HepG2 (cell line): ENCODE measurements around the gene NCBP1. TPM values are rescaled to one million over a fixed set of nuclear protein-coding genes. Genes with fewer than 3 reads are reported as not detected.

Source experiments
- ARHGAP35 ChIP-seq: sonication (generic); formaldehyde crosslinking; IDR thresholded peaks from 2 replicates; pipeline ENCODE4 v1.9.0; 2022; ENCODE audit warnings: mild to moderate bottlenecking, inconsistent platforms, moderate library complexity, missing genetic modification reagents, borderline replicate concordance
- DPF2 ChIP-seq: sonication (generic); formaldehyde crosslinking; IDR thresholded peaks from 2 replicates; pipeline ENCODE4 v1.4.0; 2020; ENCODE audit warnings: mild to moderate bottlenecking, low read depth, missing genetic modification reagents, borderline replicate concordance
- DRAP1 ChIP-seq: IDR thresholded peaks from 2 replicates; pipeline ENCODE4 v1.6.1; 2016; ENCODE audit warnings: missing genetic modification reagents, missing compliant biosample characterization
- FOXJ3 ChIP-seq: sonication (generic); formaldehyde crosslinking; IDR thresholded peaks from 2 replicates; pipeline ENCODE4 v1.4.0; 2020; ENCODE audit warnings: missing genetic modification reagents, mild to moderate bottlenecking, borderline replicate concordance
- KLF11 ChIP-seq: IDR thresholded peaks from 2 replicates; pipeline ENCODE4 v1.6.1; 2016; ENCODE audit warnings: missing compliant biosample characterization
- KLF15 ChIP-seq: sonication (generic); formaldehyde crosslinking; IDR thresholded peaks from 2 replicates; pipeline ENCODE4 v1.8.1; 2023; ENCODE audit warnings: borderline replicate concordance, mild to moderate bottlenecking, inconsistent platforms, missing genetic modification reagents, mixed read lengths
- MAF1 ChIP-seq: sonication (generic); formaldehyde crosslinking; IDR thresholded peaks from 2 replicates; pipeline ENCODE4 v1.5.0; 2020; ENCODE audit warnings: missing genetic modification reagents, borderline replicate concordance
- MATR3 ChIP-seq: sonication (generic); formaldehyde crosslinking; IDR thresholded peaks from 2 replicates; pipeline ENCODE4 v1.4.0; 2020; ENCODE audit warnings: missing genetic modification reagents
- MAX ChIP-seq: IDR thresholded peaks from 2 replicates; pipeline ENCODE4 v1.6.1; 2012; ENCODE audit warnings: inconsistent platforms
- MYNN ChIP-seq: sonication (generic); formaldehyde crosslinking; IDR thresholded peaks from 2 replicates; pipeline ENCODE4 v1.4.0; 2020; ENCODE audit warnings: mild to moderate bottlenecking, low read depth, missing genetic modification reagents
- PRMT3 ChIP-seq: sonication (generic); formaldehyde crosslinking; IDR thresholded peaks from 2 replicates; pipeline ENCODE4 v1.8.1; 2022; ENCODE audit warnings: low read depth, mild to moderate bottlenecking, moderate library complexity, missing genetic modification reagents, borderline replicate concordance
- TBL1XR1 ChIP-seq: fragments of 150-350 bp; IDR thresholded peaks from 2 replicates; pipeline ENCODE4 v1.6.1; 2014; ENCODE audit warnings: borderline replicate concordance, low read length; ENCODE audit not compliant: partially characterized antibody
- THAP11 ChIP-seq: IDR thresholded peaks from 2 replicates; pipeline ENCODE4 v1.6.1; 2016; ENCODE audit warnings: missing biosample characterization, missing genetic modification reagents
- ZBTB26 ChIP-seq: IDR thresholded peaks from 2 replicates; pipeline ENCODE4 v1.6.1; 2016; ENCODE audit warnings: missing compliant biosample characterization, missing genetic modification reagents, borderline replicate concordance
- ZFP36 ChIP-seq: fragments of 150-350 bp; IDR thresholded peaks from 2 replicates; pipeline ENCODE4 v1.6.1; 2018; ENCODE audit warnings: borderline replicate concordance, low read length, low read depth; ENCODE audit not compliant: partially characterized antibody
- ZNF10 ChIP-seq: sonication (generic); formaldehyde crosslinking; IDR thresholded peaks from 2 replicates; pipeline ENCODE4 v1.4.0; 2020; ENCODE audit warnings: mild to moderate bottlenecking, low read depth, missing genetic modification reagents, borderline replicate concordance
- ZNF460 ChIP-seq: sonication (generic); formaldehyde crosslinking; IDR thresholded peaks from 2 replicates; pipeline ENCODE4 v1.5.1; 2020; ENCODE audit warnings: missing genetic modification reagents, mild to moderate bottlenecking, borderline replicate concordance
- ZNF496 ChIP-seq: sonication (generic); formaldehyde crosslinking; IDR thresholded peaks from 2 replicates; pipeline ENCODE4 v1.8.1; 2023; ENCODE audit warnings: mild to moderate bottlenecking, moderate library complexity, missing genetic modification reagents; ENCODE audit not compliant: insufficient replicate concordance
- ZNF543 ChIP-seq: sonication (generic); formaldehyde crosslinking; IDR thresholded peaks from 2 replicates; pipeline ENCODE4 v1.4.0; 2020; ENCODE audit warnings: mild to moderate bottlenecking, missing genetic modification reagents
- ZNF746 ChIP-seq: sonication (generic); formaldehyde crosslinking; IDR thresholded peaks from 2 replicates; pipeline ENCODE4 v1.8.0; 2022; ENCODE audit warnings: mild to moderate bottlenecking, missing genetic modification reagents
- ZNF800 ChIP-seq: sonication (generic); formaldehyde crosslinking; IDR thresholded peaks from 2 replicates; pipeline ENCODE4 v1.4.0; 2020; ENCODE audit warnings: missing genetic modification reagents
- ZNF891 ChIP-seq: sonication (generic); formaldehyde crosslinking; IDR thresholded peaks from 2 replicates; pipeline ENCODE4 v1.5.0; 2020; ENCODE audit warnings: mild to moderate bottlenecking, missing genetic modification reagents
- ZSCAN25 ChIP-seq: sonication (generic); formaldehyde crosslinking; IDR thresholded peaks from 2 replicates; pipeline ENCODE4 v1.8.0; 2022; ENCODE audit warnings: mild to moderate bottlenecking, missing genetic modification reagents
- polyA plus RNA-seq, 8 experiments: library from polyadenylated mRNA; depleted of rRNA in 3 of 8; stranded (reverse) in 7 of 8; unstranded in 1 of 8; fragments of >200 nt; fragmentation: Illumina TruSeq in 4 of 8; extraction: Trizol in 4 of 8; gene quantifications; 2 replicates each; pipeline versions ENCODE4 v1.2.1 to v1.2.3, GENCODE V29; 2011 to 2016; ENCODE audit warnings: low read depth in 4 of 8, missing spikeins in 1 of 8, mixed read lengths in 1 of 8; ENCODE audit not compliant: insufficient read depth in 1 of 8
- total RNA-seq, 5 experiments: library from RNA; depleted of rRNA; stranded (reverse); fragments of >200 nt; fragmentation: Illumina TruSeq; extraction: Trizol; gene quantifications; 2 replicates each; pipeline ENCODE4 v1.2.3, GENCODE V29; 2016; ENCODE audit warnings: low read depth in 1 of 5

Gene NCBP1
- total and polyA plus RNA-seq, 2 of the 13 experiments (the other 11 are each of a cell fraction or from before 2014, with no cell fraction given), result 13.3 to 40.2 TPM

- peak; percentile 87 for TF ChIP-seq DRAP1 (CRISPR knock-in tag)
- TF ChIP-seq ZNF10 (CRISPR knock-in tag), result no peak
- TF ChIP-seq ZNF460 (CRISPR knock-in tag), result no peak
- peak; percentile 95 for TF ChIP-seq ZNF543
- TF ChIP-seq ZNF891 (CRISPR knock-in tag), result peak; percentile 70; the same call in 1 of the 2 replicates
- TF ChIP-seq ZFP36, result no peak
- peak; percentile 63 for TF ChIP-seq THAP11 (CRISPR knock-in tag)
- TF ChIP-seq TBL1XR1, result peak; percentile 6
- no peak for TF ChIP-seq PRMT3 (CRISPR knock-in tag)
- TF ChIP-seq MATR3, result no peak
- no peak for TF ChIP-seq MYNN
- TF ChIP-seq ZNF496 (CRISPR knock-in tag), result no peak
- TF ChIP-seq KLF11 (CRISPR knock-in tag), result no peak
- no peak for TF ChIP-seq FOXJ3
- TF ChIP-seq ZNF746 (CRISPR knock-in tag), result peak; percentile 68
- peak; percentile 42; the same call in 1 of the 2 replicates for TF ChIP-seq ZNF800 (CRISPR knock-in tag)
- TF ChIP-seq DPF2 (CRISPR knock-in tag), result no peak
- peak; percentile 47; the same call in 1 of the 2 replicates for TF ChIP-seq ARHGAP35 (CRISPR knock-in tag)
- TF ChIP-seq ZSCAN25 (CRISPR knock-in tag), result peak; percentile 88
- no peak for TF ChIP-seq MAF1 (CRISPR knock-in tag)
- peak; percentile 58 for TF ChIP-seq MAX
- no peak for TF ChIP-seq KLF15
- TF ChIP-seq ZBTB26 (CRISPR knock-in tag), result no peak
These were observed 63.4 kb downstream of the NCBP1 start, which contains the start of gene XPA (continued) for GRCh38 chr9:97696803-97697601.
